GM18505 (cell line): ENCODE measurements around the gene ANO6.
"Not testable (repeated sequence)": the region's sequence is repeated elsewhere in the genome, so short reads cannot be mapped to it uniquely, and the experiment has no call there.

Experiments
- ATAC-seq: cut with Tn5 transposase; IDR thresholded peaks from one replicate; pipeline ENCODE4 v1.9.1; 2021; ENCODE audit not compliant: unreplicated experiment
- POLR2A ChIP-seq: IDR thresholded peaks from 4 replicates; pipeline ENCODE4 v1.6.1; 2011; ENCODE audit warnings: borderline replicate concordance; ENCODE audit not compliant: insufficient read depth, insufficient read length; ENCODE audit errors: extremely low read depth

The ANO6 gene

GRCh38 chr12:45242180-45242579 is 26.3 kb downstream of the ANO6 start:
- ATAC-seq: no peak
- TF ChIP-seq POLR2A: no peak

DNA sequence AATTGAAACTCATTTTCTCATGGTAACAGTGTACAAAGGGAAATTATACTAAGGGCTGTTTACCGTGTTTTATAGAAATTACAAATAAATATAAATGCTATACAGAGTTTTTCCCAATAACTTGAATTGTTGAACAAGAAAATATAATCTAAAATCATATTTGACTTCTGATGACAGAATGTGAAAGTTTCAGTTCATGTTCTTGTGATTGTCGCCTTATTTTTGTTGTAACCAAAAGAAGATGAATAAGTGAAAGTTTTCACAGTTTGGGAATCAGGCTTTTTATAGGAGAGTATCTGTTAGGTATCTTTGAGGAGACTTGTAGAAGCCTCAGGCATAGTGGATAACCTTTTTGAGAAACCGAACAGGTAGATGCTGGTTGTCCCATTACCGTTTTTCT is 28.1 kb downstream of the ANO6 start:
- no peak for ATAC-seq
- TF ChIP-seq POLR2A: no peak

DNA sequence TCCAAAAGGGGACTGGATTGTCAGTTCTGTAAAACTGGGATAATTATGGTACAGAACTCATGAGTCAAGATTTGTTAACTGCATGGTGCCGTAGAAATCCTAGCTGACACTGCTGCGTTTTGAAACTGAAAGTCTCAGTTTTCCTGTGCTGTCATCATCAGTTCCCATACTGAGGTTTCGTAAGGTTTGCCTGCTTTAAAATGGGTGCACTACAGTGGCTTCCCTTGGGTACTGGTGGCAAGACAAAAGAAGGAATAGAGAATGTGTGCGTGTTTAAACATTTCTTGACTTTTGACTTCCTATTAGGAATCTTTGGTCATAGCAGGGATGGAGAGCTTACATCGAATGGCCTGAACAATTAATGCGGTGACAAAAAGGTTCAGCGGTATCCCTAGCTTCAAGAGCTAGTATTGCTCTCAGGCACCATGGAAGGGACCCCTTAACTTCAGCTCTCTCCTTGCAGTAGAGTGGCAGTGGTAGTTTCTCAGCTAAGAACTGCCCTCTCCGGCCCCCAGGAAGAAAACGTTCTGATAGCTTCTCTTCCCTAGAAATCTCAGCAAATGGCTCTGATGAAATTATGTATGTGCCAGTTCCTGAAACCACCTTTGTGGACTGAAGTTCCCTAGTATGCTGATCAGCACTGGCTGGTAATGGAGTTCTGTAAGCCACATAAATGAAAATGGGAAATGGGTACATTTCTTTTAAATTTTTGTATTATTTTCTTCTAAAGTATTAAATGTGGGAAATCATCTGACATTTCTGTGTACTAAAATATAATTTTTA is 28.9 kb downstream of the ANO6 start:
- no peak for TF ChIP-seq POLR2A
- ATAC-seq: peak; percentile 91

- no peak for TF ChIP-seq POLR2A
- no peak for ATAC-seq
Observed at GRCh38 chr12:45246236-45246635, 30.3 kb downstream of the ANO6 start.

GRCh38 chr12:45247589-45247988 is 31.7 kb downstream of the ANO6 start:
- no peak for ATAC-seq
- TF ChIP-seq POLR2A: no peak

- no peak for ATAC-seq
- TF ChIP-seq POLR2A: no peak
Observed at GRCh38 chr12:45248095-45248494, 32.2 kb downstream of the ANO6 start.

DNA sequence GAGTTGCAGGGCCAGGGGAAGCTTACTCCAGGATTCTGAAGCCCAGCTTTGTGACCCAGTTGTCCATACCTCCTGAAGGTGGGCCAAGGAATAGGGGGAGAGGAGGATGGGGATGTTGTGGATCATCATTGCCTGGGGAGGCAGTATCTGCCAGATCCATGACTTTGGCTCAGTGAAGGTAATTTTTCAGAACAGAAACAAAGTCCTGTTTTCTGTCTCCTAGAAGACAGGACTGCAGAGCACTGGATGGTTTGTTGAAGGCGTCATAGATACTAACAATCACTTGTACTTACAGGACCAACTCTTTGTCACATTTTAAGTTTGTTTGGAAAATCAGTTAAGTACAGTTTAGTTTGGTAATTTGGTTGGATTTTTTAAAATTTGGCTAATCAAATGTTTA is 38.4 kb downstream of the ANO6 start:
- ATAC-seq: no peak
- no peak for TF ChIP-seq POLR2A

DNA sequence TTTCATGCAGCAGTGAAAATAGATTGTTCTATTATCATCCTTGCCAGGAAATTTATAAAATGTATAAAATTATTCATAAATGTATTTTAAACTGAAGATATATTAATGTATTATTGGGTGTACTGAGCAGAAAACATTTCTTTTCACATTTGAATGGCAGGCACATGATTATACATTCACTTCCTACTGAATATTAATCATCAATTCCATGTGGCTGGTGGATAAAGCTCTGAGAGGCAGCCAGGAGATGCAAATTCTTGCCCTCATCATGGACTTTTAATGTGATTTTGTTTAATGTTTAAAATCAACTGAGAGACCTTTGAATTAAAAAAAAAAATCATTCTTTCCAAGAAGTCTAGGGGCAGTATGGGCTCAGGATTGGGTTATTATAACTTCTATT is 40.8 kb downstream of the ANO6 start:
- no peak for TF ChIP-seq POLR2A
- peak; percentile 26 for ATAC-seq

- TF ChIP-seq POLR2A: no peak
- ATAC-seq: peak; percentile 79
Observed at GRCh38 chr12:45257185-45257930, 41.5 kb downstream of the ANO6 start.

- TF ChIP-seq POLR2A: no peak
- no peak for ATAC-seq
Observed at GRCh38 chr12:45259675-45260074, 43.8 kb downstream of the ANO6 start.

- no peak for TF ChIP-seq POLR2A
- ATAC-seq: no peak
Observed at GRCh38 chr12:45260104-45260815, 44.4 kb downstream of the ANO6 start.

GRCh38 chr12:45260854-45261253 is 45.0 kb downstream of the ANO6 start:
- ATAC-seq: no peak
- TF ChIP-seq POLR2A: no peak

DNA sequence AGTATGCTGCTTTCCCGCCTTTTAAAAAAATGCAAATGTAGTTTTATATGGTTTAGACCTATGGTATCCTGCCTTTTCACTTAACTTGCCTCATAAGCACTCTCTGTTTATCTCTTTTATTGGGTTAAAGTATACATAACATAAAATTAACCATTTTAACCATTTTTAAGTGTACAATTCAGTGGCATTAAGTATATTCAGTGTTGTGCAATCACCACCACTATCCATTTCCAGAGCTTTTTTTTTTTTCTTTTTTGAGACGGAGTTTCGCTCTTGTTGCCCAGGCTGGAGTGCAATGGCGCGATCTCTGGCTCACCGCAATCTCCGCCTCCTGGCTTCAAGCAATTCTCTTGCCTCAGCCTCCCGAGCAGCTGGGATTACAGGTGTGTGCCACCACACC is 46.3 kb downstream of the ANO6 start:
- ATAC-seq: not testable (repeated sequence)

GRCh38 chr12:45263587-45263986 is 47.7 kb downstream of the ANO6 start:
- no peak for ATAC-seq
- no peak for TF ChIP-seq POLR2A
